HT-29 (cell line): ENCODE data around the gene SH3BP4. TPM values are rescaled to one million over a fixed set of nuclear protein-coding genes. Genes with fewer than 3 reads are reported as not detected.

Source experiments
- DNase-seq: peaks from one replicate; pipeline ENCODE4 v3.0.0-alpha.2; 2015; ENCODE audit warnings: low spot score
- total RNA-seq: library from RNA; depleted of rRNA; stranded (reverse); fragments of >200 nt; shearing (Covaris generic); gene quantifications from 2 replicates; pipeline ENCODE4 v1.2.3, GENCODE V29; 2014

SH3BP4 gene
- total RNA-seq, 1 experiment from 2014 or later, result 44.5 TPM

- no peak for DNase-seq
These were observed 4.3 kb upstream of the SH3BP4 start for GRCh38 chr2:234947556-234947955.

GRCh38 chr2:234949762-234950434 is 1.9 kb upstream of the SH3BP4 start:
- DNase-seq, result no peak

- DNase-seq, result no peak
These were observed 1.4 kb upstream of the SH3BP4 start for GRCh38 chr2:234950435-234950729.

- peak; percentile 21 for DNase-seq
These were observed 820 bp upstream of the SH3BP4 start for GRCh38 chr2:234950730-234951663.

- DNase-seq, result peak; percentile 54
These were observed 676 bp downstream of the SH3BP4 start for GRCh38 chr2:234952270-234953115.

- peak; percentile 45 for DNase-seq
These were observed 1.6 kb downstream of the SH3BP4 start for GRCh38 chr2:234953116-234954031.

- DNase-seq, result no peak
These were observed 2.8 kb downstream of the SH3BP4 start for GRCh38 chr2:234954551-234954992.

- no peak for DNase-seq
These were observed 3.3 kb downstream of the SH3BP4 start for GRCh38 chr2:234955091-234955591.

- no peak for DNase-seq
These were observed 4.2 kb downstream of the SH3BP4 start for GRCh38 chr2:234955971-234956509.

- no peak for DNase-seq
These were observed 6.0 kb downstream of the SH3BP4 start for GRCh38 chr2:234957834-234958135.

GRCh38 chr2:234958311-234958710 is 6.5 kb downstream of the SH3BP4 start:
- no peak for DNase-seq

- DNase-seq, result no peak
These were observed 7.1 kb downstream of the SH3BP4 start for GRCh38 chr2:234958746-234959395.

GRCh38 chr2:234960175-234961088 is 8.6 kb downstream of the SH3BP4 start:
- DNase-seq, result no peak

GRCh38 chr2:234961784-234962183 is 10.0 kb downstream of the SH3BP4 start:
- DNase-seq, result no peak

GRCh38 chr2:234963773-234964615 is 12.2 kb downstream of the SH3BP4 start:
- no peak for DNase-seq

GRCh38 chr2:234964631-234965461 is 13.0 kb downstream of the SH3BP4 start:
- no peak for DNase-seq

- DNase-seq, result no peak
These were observed 14.5 kb downstream of the SH3BP4 start for GRCh38 chr2:234966340-234966739.
